Measurements from ENCODE around the gene ALKBH7. TPM values are rescaled to one million over a fixed set of nuclear protein-coding genes. Genes with fewer than 3 reads are reported as not detected.

The ALKBH7 gene
- total RNA-seq, 1 experiment from 2014 or later, result 90.4 TPM

- DNase-seq, result no peak
- H3K36me3 ChIP-seq (replicated peaks; ENCODE audit: control insufficient read depth, insufficient read depth, low read length), result no peaks in the 10 kb centered on the region
- no peak overlapping the region for H3K4me3 ChIP-seq (ENCODE audit: insufficient read depth, low read depth, low read length)
- no peaks in the 10 kb centered on the region for H3K27me3 ChIP-seq (ENCODE audit: control insufficient read depth, insufficient read depth, low read length)
Observed at GRCh38 chr19:6402058-6402457, 29.5 kb downstream of the ALKBH7 start.

GRCh38 chr19:6402837-6403608 is 30.4 kb downstream of the ALKBH7 start:
- H3K4me3 ChIP-seq (ENCODE audit: insufficient read depth, low read depth, low read length), result no peak overlapping the region
- no peaks in the 10 kb centered on the region for H3K36me3 ChIP-seq (replicated peaks; ENCODE audit: control insufficient read depth, insufficient read depth, low read length)
- DNase-seq, result peak; percentile 27
- H3K27me3 ChIP-seq (ENCODE audit: control insufficient read depth, insufficient read depth, low read length), result no peaks in the 10 kb centered on the region

GRCh38 chr19:6406401-6406800 is 33.8 kb downstream of the ALKBH7 start:
- Histone ChIP-seq H3K27me3 (ENCODE audit: control insufficient read depth, insufficient read depth, low read length) (no peaks in the 10 kb centered on the region), H3K4me3 (ENCODE audit: insufficient read depth, low read depth, low read length) (no peak overlapping the region), H3K36me3 (replicated peaks; ENCODE audit: control insufficient read depth, insufficient read depth, low read length) (no peaks in the 10 kb centered on the region)
- DNase-seq, result no peak

GRCh38 chr19:6409346-6409745 is 36.8 kb downstream of the ALKBH7 start:
- DNase-seq, result no peak
- Histone ChIP-seq H3K27me3 (ENCODE audit: control insufficient read depth, insufficient read depth, low read length) (no peaks in the 10 kb centered on the region), H3K36me3 (replicated peaks; ENCODE audit: control insufficient read depth, insufficient read depth, low read length) (peaks cover 4% of the 10 kb centered on the region; the same call in 1 of the 2 replicates), H3K4me3 (ENCODE audit: insufficient read depth, low read depth, low read length) (no peak overlapping the region)

GRCh38 chr19:6412061-6412446 is 39.5 kb downstream of the ALKBH7 start:
- peaks cover 11% of the 10 kb centered on the region for H3K36me3 ChIP-seq (replicated peaks; ENCODE audit: control insufficient read depth, insufficient read depth, low read length)
- no peaks in the 10 kb centered on the region for H3K27me3 ChIP-seq (ENCODE audit: control insufficient read depth, insufficient read depth, low read length)
- no peak overlapping the region for H3K4me3 ChIP-seq (ENCODE audit: insufficient read depth, low read depth, low read length)
- no peak for DNase-seq

- Histone ChIP-seq H3K4me3 (ENCODE audit: insufficient read depth, low read depth, low read length) (no peak overlapping the region), H3K27me3 (ENCODE audit: control insufficient read depth, insufficient read depth, low read length) (no peaks in the 10 kb centered on the region), H3K36me3 (replicated peaks; ENCODE audit: control insufficient read depth, insufficient read depth, low read length) (peaks cover 16% of the 10 kb centered on the region)
- peak; percentile 95 for DNase-seq
Observed at GRCh38 chr19:6412447-6413091, 40.0 kb downstream of the ALKBH7 start.

GRCh38 chr19:6413291-6413690 is 40.7 kb downstream of the ALKBH7 start:
- Histone ChIP-seq H3K4me3 (ENCODE audit: insufficient read depth, low read depth, low read length) (no peak overlapping the region), H3K27me3 (ENCODE audit: control insufficient read depth, insufficient read depth, low read length) (no peaks in the 10 kb centered on the region), H3K36me3 (replicated peaks; ENCODE audit: control insufficient read depth, insufficient read depth, low read length) (peaks cover 21% of the 10 kb centered on the region)
- DNase-seq, result peak; percentile 64

GRCh38 chr19:6413721-6414643 is 41.4 kb downstream of the ALKBH7 start:
- Histone ChIP-seq H3K27me3 (ENCODE audit: control insufficient read depth, insufficient read depth, low read length) (no peaks in the 10 kb centered on the region), H3K36me3 (replicated peaks; ENCODE audit: control insufficient read depth, insufficient read depth, low read length) (peaks cover 25% of the 10 kb centered on the region), H3K4me3 (ENCODE audit: insufficient read depth, low read depth, low read length) (no peak overlapping the region)
- peak; percentile 82 for DNase-seq

GRCh38 chr19:6414793-6415590 is 42.4 kb downstream of the ALKBH7 start:
- Histone ChIP-seq H3K27me3 (ENCODE audit: control insufficient read depth, insufficient read depth, low read length) (no peaks in the 10 kb centered on the region), H3K36me3 (replicated peaks; ENCODE audit: control insufficient read depth, insufficient read depth, low read length) (peaks cover 35% of the 10 kb centered on the region), H3K4me3 (ENCODE audit: insufficient read depth, low read depth, low read length) (no peak overlapping the region)
- peak; percentile 66 for DNase-seq

GRCh38 chr19:6415591-6416190 is 43.1 kb downstream of the ALKBH7 start:
- peaks cover 41% of the 10 kb centered on the region for H3K36me3 ChIP-seq (replicated peaks; ENCODE audit: control insufficient read depth, insufficient read depth, low read length)
- H3K27me3 ChIP-seq (ENCODE audit: control insufficient read depth, insufficient read depth, low read length), result no peaks in the 10 kb centered on the region
- H3K4me3 ChIP-seq (ENCODE audit: insufficient read depth, low read depth, low read length), result no peak overlapping the region
- DNase-seq, result peak; percentile 65

GRCh38 chr19:6416658-6417405 is 44.2 kb downstream of the ALKBH7 start:
- no peak overlapping the region for H3K4me3 ChIP-seq (ENCODE audit: insufficient read depth, low read depth, low read length)
- no peaks in the 10 kb centered on the region for H3K27me3 ChIP-seq (ENCODE audit: control insufficient read depth, insufficient read depth, low read length)
- DNase-seq, result peak; percentile 51
- peaks cover 49% of the 10 kb centered on the region for H3K36me3 ChIP-seq (replicated peaks; ENCODE audit: control insufficient read depth, insufficient read depth, low read length)

- Histone ChIP-seq H3K27me3 (ENCODE audit: control insufficient read depth, insufficient read depth, low read length) (no peaks in the 10 kb centered on the region), H3K36me3 (replicated peaks; ENCODE audit: control insufficient read depth, insufficient read depth, low read length) (peaks cover 56% of the 10 kb centered on the region), H3K4me3 (ENCODE audit: insufficient read depth, low read depth, low read length) (no peak overlapping the region)
- DNase-seq, result peak; percentile 90
Observed at GRCh38 chr19:6417713-6418561, 45.3 kb downstream of the ALKBH7 start.

Data from H7 (cell line).